Liver (tissue), 9 donors: ENCODE data around the gene SLC2A9. TPM values are rescaled to one million over a fixed set of nuclear protein-coding genes. Genes with fewer than 3 reads are reported as not detected.

Source experiments
- DNase-seq: peaks from one replicate; pipeline ENCODE4 v3.0.0-alpha.2; 2017; ENCODE audit warnings: low spot score
- H3K27ac ChIP-seq, 2 donors: one replicate each; pipeline ENCODE4 v1.7.0; 2013; ENCODE audit warnings: inconsistent platforms in 2 of 2, low read length in 2 of 2, control low read depth in 1 of 2, low read depth in 1 of 2, mild to moderate bottlenecking in 1 of 2
- H3K27me3 ChIP-seq, 4 donors: one replicate each; pipeline versions ENCODE4 v1.6.1 to v1.7.0; 2013; ENCODE audit warnings: low read length in 3 of 4, inconsistent platforms in 1 of 4, mild to moderate bottlenecking in 1 of 4, moderate library complexity in 1 of 4; ENCODE audit not compliant: control insufficient read depth in 4 of 4, insufficient read depth in 4 of 4
- H3K36me3 ChIP-seq, 4 donors: one replicate each; pipeline versions ENCODE4 v1.6.1 to v1.7.0; 2013; ENCODE audit warnings: low read length in 3 of 4, mild to moderate bottlenecking in 3 of 4, low read depth in 1 of 4, moderate library complexity in 1 of 4; ENCODE audit not compliant: control insufficient read depth in 4 of 4, insufficient read depth in 3 of 4
- H3K4me1 ChIP-seq, 4 donors: one replicate each; pipeline versions ENCODE4 v1.6.1 to v1.7.0; 2013; ENCODE audit warnings: low read length in 3 of 4, mild to moderate bottlenecking in 3 of 4, moderate library complexity in 1 of 4; ENCODE audit not compliant: control insufficient read depth in 4 of 4, insufficient read depth in 4 of 4
- H3K4me3 ChIP-seq, 3 donors: one replicate each; pipeline versions ENCODE4 v1.6.1 to v1.7.0; 2013; ENCODE audit warnings: low read length in 3 of 3, control low read depth in 1 of 3, low read depth in 1 of 3, mild to moderate bottlenecking in 1 of 3
- H3K9ac ChIP-seq, 2 donors: one replicate each; pipeline ENCODE4 v1.7.0; 2013; ENCODE audit warnings: low read length in 2 of 2, mild to moderate bottlenecking in 2 of 2, moderate library complexity in 2 of 2, control low read depth in 1 of 2, low read depth in 1 of 2
- H3K9me3 ChIP-seq, 4 donors: one replicate each; pipeline versions ENCODE4 v1.6.1 to v1.7.0; 2013; ENCODE audit warnings: low read length in 3 of 4; ENCODE audit not compliant: control insufficient read depth in 4 of 4
- ATF3 ChIP-seq: IDR thresholded peaks from 2 replicates; pipeline ENCODE4 v1.6.1; 2016; ENCODE audit warnings: antibody characterized with exemption
- CTCF ChIP-seq: fragments of 150-350 bp; IDR thresholded peaks from 2 replicates; pipeline ENCODE4 v1.5.1; 2017; ENCODE audit warnings: improper control_type of control experiment, low read depth, low read length; ENCODE audit not compliant: missing input control
- EGR1 ChIP-seq, 2 donors: IDR thresholded peaks; 2 replicates each; pipeline ENCODE4 v1.6.1; 2016 to 2018; ENCODE audit warnings: antibody characterized with exemption in 2 of 2, low read depth in 2 of 2
- FOXA1 ChIP-seq: IDR thresholded peaks from 2 replicates; pipeline ENCODE4 v1.6.1; 2016; ENCODE audit warnings: antibody characterized with exemption
- FOXA2 ChIP-seq: IDR thresholded peaks from 2 replicates; pipeline ENCODE4 v1.6.1; 2016; ENCODE audit warnings: antibody characterized with exemption
- GABPA ChIP-seq, 2 donors: IDR thresholded peaks in 1 of 2; conservative IDR thresholded peaks in 1 of 2; 2 replicates each; pipeline ENCODE4 v1.6.1; 2016; ENCODE audit warnings: antibody characterized with exemption in 2 of 2, mild to moderate bottlenecking in 1 of 2, moderate library complexity in 1 of 2
- HNF4A ChIP-seq, 2 donors: conservative IDR thresholded peaks; 2 replicates each; pipeline ENCODE4 v1.6.1; 2016; ENCODE audit warnings: antibody characterized with exemption in 2 of 2, mild to moderate bottlenecking in 2 of 2
- HNF4G ChIP-seq: IDR thresholded peaks from 2 replicates; pipeline ENCODE4 v1.6.1; 2016; ENCODE audit warnings: antibody characterized with exemption
- NR2F2 ChIP-seq: IDR thresholded peaks from 2 replicates; pipeline ENCODE4 v1.6.1; 2016; ENCODE audit warnings: antibody characterized with exemption
- RAD21 ChIP-seq, 2 donors: IDR thresholded peaks; 2 replicates each; pipeline ENCODE4 v1.6.1; 2016; ENCODE audit warnings: antibody characterized with exemption in 2 of 2, mild to moderate bottlenecking in 2 of 2
- RXRA ChIP-seq, 2 donors: IDR thresholded peaks; 2 replicates each; pipeline ENCODE4 v1.6.1; 2017 to 2018; ENCODE audit warnings: antibody characterized with exemption in 2 of 2, mild to moderate bottlenecking in 1 of 2
- SP1 ChIP-seq: IDR thresholded peaks from 2 replicates; pipeline ENCODE4 v1.6.1; 2018; ENCODE audit warnings: antibody characterized with exemption, mild to moderate bottlenecking
- TAF1 ChIP-seq: conservative IDR thresholded peaks from 2 replicates; pipeline ENCODE4 v1.6.1; 2016; ENCODE audit warnings: antibody characterized with exemption, mild to moderate bottlenecking
- WGBS: extraction: QIAGEN DNeasy Blood & Tissue Kit; methylation state at CpG from one replicate; pipeline ENCODE4 v1.1.7; 2013; 5-methylcytosine and 5-hydroxymethylcytosine counted together
- polyA plus RNA-seq, 2 donors: library from polyadenylated mRNA; stranded (reverse) in 1 of 2; unstranded in 1 of 2; fragments of 200-250 nt in 1 of 2; fragments of >200 nt in 1 of 2; fragmentation: Nextera tagmentation in 1 of 2; extraction: Ambion mirVana in 1 of 2; gene quantifications; one replicate each; pipeline versions ENCODE4 v1.2.1 to v1.2.3, GENCODE V29; 2013 to 2015
- total RNA-seq, 2 donors: library from RNA; depleted of rRNA; stranded (reverse); fragments of >200 nt; gene quantifications; one replicate each; pipeline ENCODE4 v1.2.3, GENCODE V29; 2014
- TF ChIP-seq, protein P1 (sequence below): IDR thresholded peaks from 2 replicates; pipeline ENCODE4 v1.6.1; 2016; ENCODE audit warnings: antibody characterized with exemption
- donor health status: healthy.
- donor health status: healthy.
- donor health status: healthy.
- donor health status: healthy.
- donor health status: healthy.

Gene SLC2A9
- total and polyA plus RNA-seq, 4 donors: 6.2 to 49.0 (median 21.6) TPM

DNA sequence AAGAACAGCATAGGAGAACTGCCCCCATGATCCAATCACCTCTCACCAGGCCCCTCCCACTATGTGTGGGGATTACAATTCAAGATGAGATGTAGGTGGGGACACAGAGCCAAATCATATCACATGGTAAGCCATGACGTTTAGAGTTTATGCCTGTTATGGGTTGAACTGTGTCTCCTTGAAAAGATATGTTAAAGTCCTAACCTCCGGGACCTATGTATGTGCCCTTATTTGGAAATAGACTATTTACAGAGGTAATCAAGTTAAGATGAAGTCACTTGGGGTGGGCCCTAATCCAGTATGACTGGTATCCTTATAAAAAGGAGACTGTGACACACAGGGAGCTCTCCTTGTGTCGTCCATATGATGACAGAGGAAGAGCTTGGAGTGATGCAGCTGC is 25.2 kb upstream of the SLC2A9 start:
- H3K9ac ChIP-seq: no peak overlapping the region
- H3K27ac ChIP-seq: no peak overlapping the region
- no peak for DNase-seq
- 89% methylated on average over 3 of the region's 3 CpGs for WGBS
- no peak for TF ChIP-seq FOXA2
- no peak for TF ChIP-seq CTCF
- no peak for TF ChIP-seq GABPA (IDR thresholded peaks at IDR 0.05 in 1 of 2, conservative IDR thresholded peaks at IDR 0.05 in 1 of 2)
- TF ChIP-seq SP1: no peak
- TF ChIP-seq NR2F2: no peak
- TF ChIP-seq FOXA1: no peak
- TF ChIP-seq EGR1 (IDR thresholded peaks at IDR 0.05; ENCODE audit: low read depth in 2 of 2): no peak
- TF ChIP-seq, protein P1, sequence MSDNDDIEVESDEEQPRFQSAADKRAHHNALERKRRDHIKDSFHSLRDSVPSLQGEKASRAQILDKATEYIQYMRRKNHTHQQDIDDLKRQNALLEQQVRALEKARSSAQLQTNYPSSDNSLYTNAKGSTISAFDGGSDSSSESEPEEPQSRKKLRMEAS: no peak
- H3K4me3 ChIP-seq: no peak overlapping the region
- H3K9me3 ChIP-seq: no peaks in the 10 kb centered on the region
- H3K27me3 ChIP-seq: no peaks in the 10 kb centered on the region
- no peaks in the 10 kb centered on the region for H3K4me1 ChIP-seq
- H3K36me3 ChIP-seq: no peaks in the 10 kb centered on the region

DNA sequence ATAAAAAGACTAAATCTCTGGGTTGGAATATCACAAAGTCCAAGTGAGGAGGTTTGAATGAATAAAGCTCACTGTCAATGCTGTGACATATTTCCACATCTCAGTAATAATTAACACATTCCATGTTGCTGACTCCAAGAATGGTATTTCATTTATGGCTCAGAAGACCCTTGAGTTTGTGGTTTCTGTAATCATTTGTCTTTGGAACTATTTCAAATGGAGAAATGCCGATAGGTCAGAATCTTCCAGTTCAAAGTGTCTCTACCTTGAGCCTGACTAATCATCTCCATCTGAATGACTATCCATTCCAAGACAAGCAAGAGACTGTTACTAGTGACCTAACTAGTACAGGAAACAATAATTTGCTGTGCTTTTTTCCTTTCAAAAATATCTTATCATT is 24.2 kb upstream of the SLC2A9 start:
- Histone ChIP-seq H3K9ac (no peak overlapping the region), H3K4me3 (no peak overlapping the region), H3K9me3 (no peaks in the 10 kb centered on the region), H3K27me3 (no peaks in the 10 kb centered on the region), H3K36me3 (no peaks in the 10 kb centered on the region), H3K4me1 (no peaks in the 10 kb centered on the region), H3K27ac (no peak overlapping the region)
- DNase-seq: no peak
- TF ChIP-seq, protein P1: no peak
- TF ChIP-seq GABPA (IDR thresholded peaks at IDR 0.05 in 1 of 2, conservative IDR thresholded peaks at IDR 0.05 in 1 of 2) (no peak), HNF4A (conservative IDR thresholded peaks at IDR 0.05) (no peak), RXRA (IDR thresholded peaks at IDR 0.05) (no peak), ATF3 (no peak), NR2F2 (no peak), FOXA1 (no peak), RAD21 (IDR thresholded peaks at IDR 0.05) (no peak), HNF4G (no peak), TAF1 (no peak)
- WGBS: 68% methylated on average over 1 of the region's 1 CpG

DNA sequence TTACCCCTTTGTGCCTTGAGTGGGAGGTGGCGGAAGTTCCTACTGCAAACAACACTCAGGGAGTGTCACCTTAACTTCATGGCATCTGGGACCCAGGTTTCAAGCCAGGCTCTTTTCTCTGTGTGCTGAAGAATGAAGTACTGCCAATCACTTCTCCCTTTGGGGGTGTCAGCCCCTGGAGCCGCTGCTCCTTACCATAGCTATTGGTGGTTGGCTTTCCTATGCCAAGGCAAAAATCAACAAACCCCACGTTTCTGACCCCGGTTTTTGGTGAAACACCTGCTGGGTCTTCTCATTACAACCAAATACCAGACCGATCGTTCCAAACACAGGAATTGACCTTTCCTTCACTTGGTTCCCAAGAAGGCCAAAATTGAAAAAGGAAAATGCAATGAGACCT is 19.7 kb upstream of the SLC2A9 start:
- Histone ChIP-seq H3K9ac (no peak overlapping the region), H3K4me3 (no peak overlapping the region), H3K27me3 (no peaks in the 10 kb centered on the region), H3K27ac (no peak overlapping the region), H3K36me3 (no peaks in the 10 kb centered on the region), H3K4me1 (no peaks in the 10 kb centered on the region), H3K9me3 (no peaks in the 10 kb centered on the region)
- no peak for DNase-seq
- WGBS: 89% methylated on average over 6 of the region's 6 CpGs
- no peak for TF ChIP-seq EGR1 (IDR thresholded peaks at IDR 0.05; ENCODE audit: low read depth in 2 of 2)
